22Rv1 (cell line): ENCODE results near the gene HCFC1R1.

Experiments
- H3K27ac ChIP-seq: fragments of 450-650 bp; 2 replicates; pipeline ENCODE4 v1.5.1; 2017
- CTCF ChIP-seq: fragments of 450-650 bp; IDR thresholded peaks from 2 replicates; pipeline ENCODE4 v1.5.1; 2017; ENCODE audit warnings: mild to moderate bottlenecking
- ZFX ChIP-seq: fragments of 450-650 bp; IDR thresholded peaks from 2 replicates; pipeline ENCODE4 v1.6.1; 2017; ENCODE audit warnings: antibody characterized with exemption, borderline replicate concordance

Gene HCFC1R1

GRCh38 chr16:3007957-3008689 lies 15.6 kb downstream of the HCFC1R1 start:
- no peak overlapping the region for H3K27ac ChIP-seq
- TF ChIP-seq CTCF (no peak), ZFX (no peak)

GRCh38 chr16:3007059-3007956 lies 16.4 kb downstream of the HCFC1R1 start:
- H3K27ac ChIP-seq = no peak overlapping the region
- TF ChIP-seq CTCF (no peak), ZFX (no peak)

GRCh38 chr16:3004781-3005284 lies 18.9 kb downstream of the HCFC1R1 start:
- TF ChIP-seq CTCF = no peak
- TF ChIP-seq ZFX = no peak
- H3K27ac ChIP-seq = peak overlapping the region; percentile 56

GRCh38 chr16:3004319-3004718 lies 19.4 kb downstream of the HCFC1R1 start:
- no peak for TF ChIP-seq ZFX
- TF ChIP-seq CTCF = no peak
- H3K27ac ChIP-seq = peak overlapping the region; percentile 56

GRCh38 chr16:3003582-3004270 lies 20.0 kb downstream of the HCFC1R1 start:
- H3K27ac ChIP-seq = peak overlapping the region; percentile 56
- TF ChIP-seq CTCF (peak; percentile 81), ZFX (no peak)

- TF ChIP-seq ZFX (no peak), CTCF (no peak)
- no peak overlapping the region for H3K27ac ChIP-seq
Observed at GRCh38 chr16:3001316-3001715, 22.4 kb downstream of the HCFC1R1 start.
